ENCODE measurements around the gene CENPV.

GRCh38 chr17:16343569-16343968 lies 9.7 kb downstream of the CENPV start:
- TF ChIP-seq POLR2AphosphoS5 (IDR thresholded peaks at IDR 0.05; ENCODE audit: borderline replicate concordance, low read depth, low read length), result no peak
- no peak for TF ChIP-seq EZH2 (IDR thresholded peaks at IDR 0.05)
